GM12878 (cell line): Measurements from ENCODE around the gene PDE7B. TPM values are rescaled to one million over a fixed set of nuclear protein-coding genes. Genes with fewer than 3 reads are reported as not detected.

Source experiments
- ATAC-seq: fragments of 200-7000 bp; cut with Tn5 transposase; 3 replicates; pipeline ENCODE4 v1.9.1; 2020; ENCODE audit warnings: mild to moderate bottlenecking, moderate library complexity
- BruUV-seq: library from RNA; stranded (reverse); fragments of 400-500 nt; replicated peaks from 2 replicates; lab custom pipeline; 2021; lab: Mats Ljungman, UMichigan
- CTCF ChIA-PET: fragments of 300-600 bp; sonication (Branson Sonifier 250); formaldehyde crosslinking; extraction: SDS; loops from one replicate; lab custom pipeline; 2021; ENCODE audit warnings: inconsistent platforms; lab: Yijun Ruan, JAX
- POLR2A ChIA-PET: fragments of 350-600 bp; formaldehyde crosslinking; extraction: SDS; loops from one replicate; lab custom pipeline; 2021; ENCODE audit warnings: inconsistent platforms; lab: Charles Lee
- RAD21 ChIA-PET: fragments of 300-600 bp; sonication (Branson Sonifier 250); formaldehyde crosslinking; loops from one replicate; lab custom pipeline; 2023; ENCODE audit warnings: antibody characterized with exemption; ENCODE audit not compliant: unreplicated experiment; lab: Charles Lee
- SMC1A ChIA-PET: fragments of 300-600 bp; sonication (Branson Sonifier 250); formaldehyde crosslinking; loops from one replicate; lab custom pipeline; 2023; ENCODE audit not compliant: unreplicated experiment, uncharacterized antibody; lab: Charles Lee
- DNase-seq: peaks from one replicate; pipeline ENCODE4 v3.0.0-alpha.2; 2011; ENCODE audit warnings: low read depth, low spot score
- FAIRE-seq: peaks from 3 replicates; lab custom pipeline; 2011; peaks lifted over from hg19 to GRCh38; lab: Jason Lieb, UNC
- H2AFZ ChIP-seq: 2 replicates; pipeline ENCODE4 v1.6.0; 2011; ENCODE audit warnings: low read depth, low read length, control low read depth; ENCODE audit not compliant: control insufficient read depth
- H3K27ac ChIP-seq: 2 replicates; pipeline ENCODE4 v1.5.1; 2011; ENCODE audit warnings: control low read depth; ENCODE audit not compliant: control insufficient read depth, insufficient read depth
- H3K27me3 ChIP-seq, 2 experiments: replicated peaks in 1 of 2; 2 replicates each; pipeline versions ENCODE4 v1.6.0 to v1.6.1; 2011; ENCODE audit warnings: low read length in 1 of 2; ENCODE audit not compliant: control insufficient read depth in 2 of 2, insufficient read depth in 2 of 2
- H3K36me3 ChIP-seq, 2 experiments: 2 replicates each; pipeline ENCODE4 v1.5.1; 2011; ENCODE audit warnings: low read length in 1 of 2; ENCODE audit not compliant: control insufficient read depth in 2 of 2, insufficient read depth in 2 of 2
- H3K4me1 ChIP-seq: 2 replicates; pipeline ENCODE4 v1.6.1; 2011; ENCODE audit warnings: mild to moderate bottlenecking, low read length, moderate library complexity, mixed read lengths; ENCODE audit not compliant: control insufficient read depth, insufficient read depth
- H3K4me2 ChIP-seq: 2 replicates; pipeline ENCODE4 v1.6.0; 2011; ENCODE audit warnings: control low read depth; ENCODE audit not compliant: control insufficient read depth, insufficient read depth
- H3K4me3 ChIP-seq: fragments of 200-600 bp; sonication (generic); 2 replicates; pipeline ENCODE4 v1.5.1; 2016
- H3K79me2 ChIP-seq: 2 replicates; pipeline ENCODE4 v1.6.0; 2011; ENCODE audit warnings: low read length; ENCODE audit not compliant: control insufficient read depth, insufficient read depth
- H3K9ac ChIP-seq: 2 replicates; pipeline ENCODE4 v1.8.0; 2011; ENCODE audit warnings: low read length, control low read depth, mixed read lengths; ENCODE audit not compliant: control insufficient read depth, insufficient read depth
- H3K9me3 ChIP-seq: replicated peaks from 3 replicates; pipeline ENCODE4 v1.5.1; 2011; ENCODE audit warnings: mild to moderate bottlenecking, low read length; ENCODE audit not compliant: control insufficient read depth, insufficient read depth
- H4K20me1 ChIP-seq: 2 replicates; pipeline ENCODE4 v1.6.0; 2011; ENCODE audit not compliant: control insufficient read depth, insufficient read depth
- E2F8 ChIP-seq: fragments of 450-650 bp; IDR thresholded peaks from 2 replicates; pipeline ENCODE4 v1.6.1; 2018; ENCODE audit warnings: mild to moderate bottlenecking, low read depth, moderate library complexity; ENCODE audit not compliant: partially characterized antibody
- ZNF207 ChIP-seq: fragments of 450-650 bp; IDR thresholded peaks from 2 replicates; pipeline ENCODE4 v1.6.1; 2014; ENCODE audit warnings: antibody characterized with exemption, mild to moderate bottlenecking, borderline replicate concordance
- WGBS: methylation state at CpG from one replicate; pipeline ENCODE4 v1.1.6; 2016; ENCODE audit warnings: low lambda C conversion rate; ENCODE audit not compliant: insufficient replicate concordance, insufficient coverage; ENCODE audit errors: missing lambda C conversion rate; 5-methylcytosine and 5-hydroxymethylcytosine counted together
- in situ Hi-C: fragments of 300-500 bp; cut with MboI; formaldehyde crosslinking; loops from 9 replicates; pipeline ENCODE4 v1.14.3; 2018; ENCODE audit warnings: mixed read lengths
- intact Hi-C: fragments of 100-400 bp; cut with micrococcal nuclease; formaldehyde crosslinking; loops from one replicate; pipeline ENCODE4 v1.14.2; 2022; ENCODE audit not compliant: unreplicated experiment
- polyA plus RNA-seq, 11 experiments: library from polyadenylated mRNA; depleted of rRNA in 4 of 11; unstranded in 6 of 11; stranded (reverse) in 5 of 11; fragments of >200 nt; fragmentation: Nextera tagmentation in 4 of 11; fragmentation: Illumina TruSeq in 1 of 11; extraction: Ambion mirVana in 4 of 11; extraction: Trizol in 1 of 11; gene quantifications; 1 replicate in 1 of 11; 2 replicates in 10 of 11; pipeline versions ENCODE4 v1.2.1 to v1.2.3, GENCODE V29; 2011 to 2016; ENCODE audit warnings: inconsistent platforms in 2 of 11, missing spikeins in 2 of 11, low read depth in 1 of 11
- total RNA-seq, 4 experiments: library from RNA; depleted of rRNA in 3 of 4; stranded (reverse); fragments of >200 nt in 3 of 4; fragmentation: Illumina TruSeq in 1 of 4; extraction: Trizol in 1 of 4; gene quantifications; 2 replicates each; pipeline versions ENCODE4 v1.2.1 to v1.2.3, GENCODE V29; 2013 to 2021

Gene PDE7B
- total and polyA plus RNA-seq, 10 of the 15 experiments (the other 5 are each of a cell fraction or from before 2014, with no cell fraction given), result not detected

DNA sequence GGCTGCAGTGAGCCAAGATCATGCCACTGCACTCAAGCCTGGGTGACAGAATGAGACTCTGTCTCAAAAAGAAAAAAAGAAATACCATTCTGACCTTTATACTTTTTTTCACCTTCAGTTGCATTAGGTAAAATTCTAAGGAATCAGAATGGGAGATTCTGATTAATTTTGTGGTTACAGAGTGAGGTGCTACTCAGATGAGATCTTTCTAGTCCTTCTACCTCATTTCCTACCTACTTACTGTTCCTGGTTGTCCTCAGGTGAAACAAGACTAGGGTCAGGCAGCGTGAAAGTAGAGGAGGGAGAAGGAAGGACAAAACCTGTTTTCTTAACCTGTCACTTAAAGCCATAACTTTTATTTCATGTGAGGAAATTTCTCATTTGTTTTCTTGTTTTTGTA, 334.9 kb downstream of the PDE7B start (continued):
- no peak for TF ChIP-seq E2F8

GRCh38 chr6:136188486-136188885, 337.0 kb downstream of the PDE7B start:
- Histone ChIP-seq H2AFZ (no peak overlapping the region), H3K79me2 (no peaks in the 10 kb centered on the region), H3K9me3 (no peaks in the 10 kb centered on the region), H3K4me2 (no peak overlapping the region), H3K27me3 (no peaks in the 10 kb centered on the region; a peak in 1 of 4 replicates), H3K4me3 (no peak overlapping the region), H4K20me1 (no peaks in the 10 kb centered on the region), H3K27ac (no peak overlapping the region), H3K36me3 (no peaks in the 10 kb centered on the region), H3K9ac (no peak overlapping the region)
- CTCF ChIA-PET, result interaction anchor here (0.7 kb wide), 1 partner anchor 38 kb away, joined by 3 read pairs; no protein-coding TSS in a partner anchor
- RAD21 ChIA-PET, result no interaction called here
- BruUV-seq, result no TSS peak
- in situ Hi-C loops, result no loop called here
- no peak for DNase-seq
- SMC1A ChIA-PET, result no interaction called here
- ATAC-seq, result no peak
- FAIRE-seq, result no peak
- POLR2A ChIA-PET, result no interaction called here
- intact Hi-C loops, result no loop called here
- 0% methylated on average over 2 of the region's 2 CpGs for WGBS
- TF ChIP-seq ZNF207, result no peak
- TF ChIP-seq, all 136 proteins: peak for 0
- no peaks in the 10 kb centered on the region for H3K4me1 ChIP-seq
